Measurements from ENCODE around the gene KRTAP10-4.
"Not testable (repeated sequence)": the region's sequence is repeated elsewhere in the genome, so short reads cannot be mapped to it uniquely, and the experiment has no call there.

KRTAP10-4 gene

GRCh38 chr21:44589586-44590305 lies 16.2 kb downstream of the KRTAP10-4 start:
- Histone ChIP-seq H4K91ac (ENCODE audit: low read length) (no peak overlapping the region), H3K79me1 (replicated peaks; ENCODE audit: low read length, poor library complexity, severe bottlenecking) (no peaks in the 10 kb centered on the region), H3K14ac (ENCODE audit: low read length in 2 of 2) (no peak overlapping the region), H2BK12ac (ENCODE audit: low read length in 2 of 2) (no peak overlapping the region), H3K4ac (ENCODE audit: low read depth in 1 of 2, low read length in 2 of 2) (no peak overlapping the region), H2BK15ac (ENCODE audit: low read depth, poor library complexity, severe bottlenecking) (no peak overlapping the region), H2AFZ (ENCODE audit: low read depth, low read length) (no peak overlapping the region), H3K27ac (ENCODE audit: low read length, poor library complexity, severe bottlenecking) (no peak overlapping the region), H3K27me3 (ENCODE audit: control insufficient read depth in 1 of 2, insufficient read depth in 1 of 2, low read length in 2 of 2) (peaks cover 30 to 39% of the 10 kb centered on the region in 2 experiments), H3K18ac (ENCODE audit: low read depth in 1 of 2, low read length in 2 of 2) (no peak overlapping the region), H2BK5ac (ENCODE audit: low read depth, low read length, poor library complexity, severe bottlenecking) (no peak overlapping the region), H4K8ac (ENCODE audit: low read length) (no peak overlapping the region), H2AK5ac (ENCODE audit: low read length, severe bottlenecking) (no peak overlapping the region), H3K4me2 (ENCODE audit: low read length, poor library complexity, severe bottlenecking) (no peak overlapping the region), H3K36me3 (ENCODE audit: control insufficient read depth in 1 of 2, insufficient read depth in 2 of 2, low read depth in 1 of 2, low read length in 2 of 2) (no peaks in the 10 kb centered on the region), H3K4me3 (ENCODE audit: insufficient read depth in 1 of 2, low read depth in 1 of 2, low read length in 2 of 2) (no peak overlapping the region), H3K4me1 (ENCODE audit: control insufficient read depth, insufficient read depth, low read depth, low read length) (no peaks in the 10 kb centered on the region), H3K23ac (ENCODE audit: low read length in 2 of 2) (no peak overlapping the region), H2BK120ac (ENCODE audit: low read depth, low read length) (no peak overlapping the region), H3K9ac (ENCODE audit: low read length) (no peak overlapping the region), H3K9me3 (ENCODE audit: control insufficient read depth, low read length) (peaks cover 3% of the 10 kb centered on the region)
- no peak for DNase-seq
- WGBS, result 85% methylated on average over 24 of the region's 24 CpGs

- H2BK5ac ChIP-seq (ENCODE audit: low read depth, low read length, poor library complexity, severe bottlenecking), result no peak overlapping the region
- H3K14ac ChIP-seq (ENCODE audit: low read length in 2 of 2), result no peak overlapping the region
- no peak overlapping the region for H2BK12ac ChIP-seq (ENCODE audit: low read length in 2 of 2)
- no peak overlapping the region for H2BK15ac ChIP-seq (ENCODE audit: low read depth, poor library complexity, severe bottlenecking)
- no peaks in the 10 kb centered on the region for H3K36me3 ChIP-seq (ENCODE audit: control insufficient read depth in 1 of 2, insufficient read depth in 2 of 2, low read depth in 1 of 2, low read length in 2 of 2)
- H3K4me3 ChIP-seq (ENCODE audit: insufficient read depth in 1 of 2, low read depth in 1 of 2, low read length in 2 of 2), result no peak overlapping the region
- H3K9me3 ChIP-seq (ENCODE audit: control insufficient read depth, low read length), result peaks cover 2% of the 10 kb centered on the region
- no peak overlapping the region for H3K4me2 ChIP-seq (ENCODE audit: low read length, poor library complexity, severe bottlenecking)
- H3K27ac ChIP-seq (ENCODE audit: low read length, poor library complexity, severe bottlenecking), result no peak overlapping the region
- H3K27me3 ChIP-seq (ENCODE audit: control insufficient read depth in 1 of 2, insufficient read depth in 1 of 2, low read length in 2 of 2), result peaks cover 34 to 39% of the 10 kb centered on the region in 2 experiments
- no peak overlapping the region for H3K4ac ChIP-seq (ENCODE audit: low read depth in 1 of 2, low read length in 2 of 2)
- no peak overlapping the region for H4K8ac ChIP-seq (ENCODE audit: low read length)
- DNase-seq, result no peak
- 84% methylated on average over 8 of the region's 10 CpGs for WGBS
- H2AFZ ChIP-seq (ENCODE audit: low read depth, low read length), result no peak overlapping the region
- no peak overlapping the region for H3K18ac ChIP-seq (ENCODE audit: low read depth in 1 of 2, low read length in 2 of 2)
- no peak overlapping the region for H3K23ac ChIP-seq (ENCODE audit: low read length in 2 of 2)
- no peak overlapping the region for H2BK120ac ChIP-seq (ENCODE audit: low read depth, low read length)
- no peak overlapping the region for H3K9ac ChIP-seq (ENCODE audit: low read length)
- H3K4me1 ChIP-seq (ENCODE audit: control insufficient read depth, insufficient read depth, low read depth, low read length), result no peaks in the 10 kb centered on the region
- H4K91ac ChIP-seq (ENCODE audit: low read length), result no peak overlapping the region
- no peaks in the 10 kb centered on the region for H3K79me1 ChIP-seq (replicated peaks; ENCODE audit: low read length, poor library complexity, severe bottlenecking)
- no peak overlapping the region for H2AK5ac ChIP-seq (ENCODE audit: low read length, severe bottlenecking)
Observed at GRCh38 chr21:44590311-44590721, 16.8 kb downstream of the KRTAP10-4 start.

- H2AK5ac ChIP-seq (ENCODE audit: low read length, severe bottlenecking); H3K4ac ChIP-seq (ENCODE audit: low read depth in 1 of 2, low read length in 2 of 2); H3K23ac ChIP-seq (ENCODE audit: low read length in 2 of 2); H4K91ac ChIP-seq (ENCODE audit: low read length); H3K4me3 ChIP-seq (ENCODE audit: insufficient read depth in 1 of 2, low read depth in 1 of 2, low read length in 2 of 2); H3K4me1 ChIP-seq (ENCODE audit: control insufficient read depth, insufficient read depth, low read depth, low read length); H3K18ac ChIP-seq (ENCODE audit: low read depth in 1 of 2, low read length in 2 of 2); H3K14ac ChIP-seq (ENCODE audit: low read length in 2 of 2); H3K9me3 ChIP-seq (ENCODE audit: control insufficient read depth, low read length); H3K27ac ChIP-seq (ENCODE audit: low read length, poor library complexity, severe bottlenecking); H4K8ac ChIP-seq (ENCODE audit: low read length); H2BK12ac ChIP-seq (ENCODE audit: low read length in 2 of 2); H3K36me3 ChIP-seq (ENCODE audit: control insufficient read depth in 1 of 2, insufficient read depth in 2 of 2, low read depth in 1 of 2, low read length in 2 of 2); H2AFZ ChIP-seq (ENCODE audit: low read depth, low read length); H2BK120ac ChIP-seq (ENCODE audit: low read depth, low read length); H3K4me2 ChIP-seq (ENCODE audit: low read length, poor library complexity, severe bottlenecking); H3K79me1 ChIP-seq (replicated peaks; ENCODE audit: low read length, poor library complexity, severe bottlenecking); H3K9ac ChIP-seq (ENCODE audit: low read length); H2BK5ac ChIP-seq (ENCODE audit: low read depth, low read length, poor library complexity, severe bottlenecking); DNase-seq: not testable (repeated sequence)
- WGBS, result 88% methylated on average over 17 of the region's 19 CpGs
- H2BK15ac ChIP-seq (ENCODE audit: low read depth, poor library complexity, severe bottlenecking), result peak overlapping the region; percentile 26
- H3K27me3 ChIP-seq (ENCODE audit: control insufficient read depth in 1 of 2, insufficient read depth in 1 of 2, low read length in 2 of 2), result peaks cover 39 to 42% of the 10 kb centered on the region in 2 experiments
Observed at GRCh38 chr21:44590897-44591800, 17.6 kb downstream of the KRTAP10-4 start.

- H3K4ac ChIP-seq (ENCODE audit: low read depth in 1 of 2, low read length in 2 of 2); H3K36me3 ChIP-seq (ENCODE audit: control insufficient read depth in 1 of 2, insufficient read depth in 2 of 2, low read depth in 1 of 2, low read length in 2 of 2); H3K4me1 ChIP-seq (ENCODE audit: control insufficient read depth, insufficient read depth, low read depth, low read length); DNase-seq; H3K4me2 ChIP-seq (ENCODE audit: low read length, poor library complexity, severe bottlenecking); H3K18ac ChIP-seq (ENCODE audit: low read depth in 1 of 2, low read length in 2 of 2); H2BK12ac ChIP-seq (ENCODE audit: low read length in 2 of 2); H3K9ac ChIP-seq (ENCODE audit: low read length); H2BK120ac ChIP-seq (ENCODE audit: low read depth, low read length); H3K14ac ChIP-seq (ENCODE audit: low read length in 2 of 2); H2BK5ac ChIP-seq (ENCODE audit: low read depth, low read length, poor library complexity, severe bottlenecking); H4K91ac ChIP-seq (ENCODE audit: low read length); H3K9me3 ChIP-seq (ENCODE audit: control insufficient read depth, low read length); H2AK5ac ChIP-seq (ENCODE audit: low read length, severe bottlenecking); H3K23ac ChIP-seq (ENCODE audit: low read length in 2 of 2); H4K8ac ChIP-seq (ENCODE audit: low read length); H2BK15ac ChIP-seq (ENCODE audit: low read depth, poor library complexity, severe bottlenecking); H2AFZ ChIP-seq (ENCODE audit: low read depth, low read length); H3K27ac ChIP-seq (ENCODE audit: low read length, poor library complexity, severe bottlenecking); H3K79me1 ChIP-seq (replicated peaks; ENCODE audit: low read length, poor library complexity, severe bottlenecking); H3K4me3 ChIP-seq (ENCODE audit: insufficient read depth in 1 of 2, low read depth in 1 of 2, low read length in 2 of 2): not testable (repeated sequence)
- no CpG with 5 or more reads among the region's 4 CpGs for WGBS
- H3K27me3 ChIP-seq (ENCODE audit: control insufficient read depth in 1 of 2, insufficient read depth in 1 of 2, low read length in 2 of 2), result peaks cover 39 to 42% of the 10 kb centered on the region in 2 experiments
Observed at GRCh38 chr21:44591801-44592130, 18.2 kb downstream of the KRTAP10-4 start.

All from mesenchymal stem cell (in vitro differentiated cells and primary cell).